ENCODE results near the gene MACROD1. TPM values are rescaled to one million over a fixed set of nuclear protein-coding genes. Genes with fewer than 3 reads are reported as not detected.

Gene MACROD1
- total and polyA plus RNA-seq, 9 of the 15 experiments (the other 6 are each of a cell fraction or from before 2014, with no cell fraction given) = 1.1 to 60.0 (median 26.4) TPM

- TF ChIP-seq AFF1 (IDR thresholded peaks at IDR 0.05; ENCODE audit: low read depth in 1 of 2, partially characterized antibody in 2 of 2) = no peak
- no peak for TF ChIP-seq TAF9B (IDR thresholded peaks at IDR 0.05; ENCODE audit: partially characterized antibody)
- 0 out of 2 replicates have a peak, but pooled peaks have one; percentile 6 for TF ChIP-seq HLTF (IDR thresholded peaks at IDR 0.05)
- no peak for TF ChIP-seq ZNF785 (CRISPR knock-in tag; IDR thresholded peaks at IDR 0.05)
- TF ChIP-seq, protein P1, sequence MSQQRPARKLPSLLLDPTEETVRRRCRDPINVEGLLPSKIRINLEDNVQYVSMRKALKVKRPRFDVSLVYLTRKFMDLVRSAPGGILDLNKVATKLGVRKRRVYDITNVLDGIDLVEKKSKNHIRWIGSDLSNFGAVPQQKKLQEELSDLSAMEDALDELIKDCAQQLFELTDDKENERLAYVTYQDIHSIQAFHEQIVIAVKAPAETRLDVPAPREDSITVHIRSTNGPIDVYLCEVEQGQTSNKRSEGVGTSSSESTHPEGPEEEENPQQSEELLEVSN (IDR thresholded peaks at IDR 0.05; ENCODE audit: borderline replicate concordance in 1 of 2, extremely low read depth in 1 of 2, insufficient read depth in 1 of 2, insufficient read length in 1 of 2, low read depth in 1 of 2, low read length in 1 of 2, poor library complexity in 1 of 2, severe bottlenecking in 1 of 2) = no peak
- TF ChIP-seq, protein P2, sequence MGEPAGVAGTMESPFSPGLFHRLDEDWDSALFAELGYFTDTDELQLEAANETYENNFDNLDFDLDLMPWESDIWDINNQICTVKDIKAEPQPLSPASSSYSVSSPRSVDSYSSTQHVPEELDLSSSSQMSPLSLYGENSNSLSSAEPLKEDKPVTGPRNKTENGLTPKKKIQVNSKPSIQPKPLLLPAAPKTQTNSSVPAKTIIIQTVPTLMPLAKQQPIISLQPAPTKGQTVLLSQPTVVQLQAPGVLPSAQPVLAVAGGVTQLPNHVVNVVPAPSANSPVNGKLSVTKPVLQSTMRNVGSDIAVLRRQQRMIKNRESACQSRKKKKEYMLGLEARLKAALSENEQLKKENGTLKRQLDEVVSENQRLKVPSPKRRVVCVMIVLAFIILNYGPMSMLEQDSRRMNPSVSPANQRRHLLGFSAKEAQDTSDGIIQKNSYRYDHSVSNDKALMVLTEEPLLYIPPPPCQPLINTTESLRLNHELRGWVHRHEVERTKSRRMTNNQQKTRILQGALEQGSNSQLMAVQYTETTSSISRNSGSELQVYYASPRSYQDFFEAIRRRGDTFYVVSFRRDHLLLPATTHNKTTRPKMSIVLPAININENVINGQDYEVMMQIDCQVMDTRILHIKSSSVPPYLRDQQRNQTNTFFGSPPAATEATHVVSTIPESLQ (CRISPR knock-in tag; IDR thresholded peaks at IDR 0.05) = no peak
- no peak for TF ChIP-seq KDM4B (IDR thresholded peaks at IDR 0.05; ENCODE audit: borderline replicate concordance in 2 of 2, low read depth in 1 of 2)
- TF ChIP-seq FOS (IDR thresholded peaks at IDR 0.05; ENCODE audit: extremely low read depth, insufficient read length) = no peak
- peak; percentile 62 for TF ChIP-seq SP1 (CRISPR knock-in tag; IDR thresholded peaks at IDR 0.05)
- no peak for TF ChIP-seq ZNF347 (CRISPR knock-in tag; IDR thresholded peaks at IDR 0.05; ENCODE audit: low read depth)
- no peak for TF ChIP-seq MAFG (tag; conservative IDR thresholded peaks at IDR 0.05)
- no peak for TF ChIP-seq NR2F6 (CRISPR knock-in tag; IDR thresholded peaks at IDR 0.05)
- no peak for TF ChIP-seq ZNF12 (CRISPR knock-in tag; IDR thresholded peaks at IDR 0.05)
- TF ChIP-seq ZNF77 (CRISPR knock-in tag; IDR thresholded peaks at IDR 0.05) = no peak
- TF ChIP-seq SRSF9 (IDR thresholded peaks at IDR 0.05; ENCODE audit: borderline replicate concordance, low read depth, low read length) = no peak
- no peak for TF ChIP-seq PTBP1 (IDR thresholded peaks at IDR 0.05; ENCODE audit: low read depth, low read length)
- TF ChIP-seq PTRF (tag; IDR thresholded peaks at IDR 0.05) = no peak
- no peak for TF ChIP-seq NBN (IDR thresholded peaks at IDR 0.05; ENCODE audit: low read depth)
- no peak for TF ChIP-seq NR1H2 (CRISPR knock-in tag; IDR thresholded peaks at IDR 0.05)
- no peak for TF ChIP-seq ARHGAP35 (IDR thresholded peaks at IDR 0.05; ENCODE audit: partially characterized antibody)
- TF ChIP-seq CREM (IDR thresholded peaks at IDR 0.05; ENCODE audit: low read depth) = 0 out of 2 replicates have a peak, but pooled peaks have one; percentile 26
- no peak for TF ChIP-seq IFI16 (CRISPR knock-in tag; IDR thresholded peaks at IDR 0.05)
- TF ChIP-seq XRCC4 (IDR thresholded peaks at IDR 0.05; ENCODE audit: extremely low read depth, insufficient read depth, insufficient read length) = no peak
- no peak for TF ChIP-seq ZNF324 (CRISPR knock-in tag; IDR thresholded peaks at IDR 0.05)
Measured at GRCh38 chr11:64204464-64204989, 38.6 kb upstream of the MACROD1 start (continued).
